ENCODE results near the gene MST1. TPM values are rescaled to one million over a fixed set of nuclear protein-coding genes. Genes with fewer than 3 reads are reported as not detected.

MST1 gene
- total and polyA plus RNA-seq, 2 of the 8 experiments (the other 6 are each of a cell fraction or from before 2014, with no cell fraction given), result 6.2 to 9.5 TPM

DNA sequence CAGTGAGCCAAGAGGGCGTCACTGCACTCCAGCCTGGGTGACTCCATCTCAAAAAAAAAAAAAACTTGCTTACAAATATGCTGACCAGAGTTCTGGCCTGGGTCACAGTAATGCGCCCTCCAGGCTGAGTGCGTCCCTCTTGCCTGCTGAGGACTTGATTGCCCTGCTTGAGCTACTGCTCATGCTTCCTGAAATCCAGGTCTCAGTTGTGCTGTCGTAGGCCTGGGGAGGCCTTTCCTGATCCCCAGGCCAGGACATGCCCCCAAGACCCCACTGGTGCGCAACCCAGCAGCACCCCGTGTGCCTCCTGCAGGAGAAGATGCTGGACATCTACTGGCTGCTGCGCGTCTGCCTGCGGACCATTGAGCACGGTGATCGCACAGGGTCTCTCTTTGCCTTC lies 22.9 kb upstream of the MST1 start:
- TF ChIP-seq EP300 (IDR thresholded peaks at IDR 0.05; ENCODE audit: borderline replicate concordance in 1 of 2, low read depth in 2 of 2, low read length in 2 of 2) (no peak), TAF1 (IDR thresholded peaks at IDR 0.05; ENCODE audit: low read depth, low read length) (no peak), BCL11A (IDR thresholded peaks at IDR 0.05; ENCODE audit: low read depth in 2 of 2, low read length in 2 of 2) (no peak), EGR1 (IDR thresholded peaks at IDR 0.05; ENCODE audit: borderline replicate concordance, low read depth, low read length) (no peak), EZH2 (IDR thresholded peaks at IDR 0.05; ENCODE audit: low read depth, low read length, severe bottlenecking) (no peak), CBX5 (IDR thresholded peaks at IDR 0.05; ENCODE audit: low read depth, low read length) (no peak)
- H3K4me3 ChIP-seq (ENCODE audit: extremely low read depth in 1 of 4, insufficient read depth in 2 of 4, low read depth in 3 of 4, low read length in 4 of 4), result no peak overlapping the region
- FAIRE-seq, result no peak
- H3K23me2 ChIP-seq (ENCODE audit: low read depth, low read length), result no peaks in the 10 kb centered on the region; the same call in 1 of the 2 replicates
- no peak overlapping the region for H2AFZ ChIP-seq (ENCODE audit: low read length)
- H2BK120ac ChIP-seq (replicated peaks; ENCODE audit: low read depth, low read length), result no peak overlapping the region
- no peak overlapping the region for H3K18ac ChIP-seq (ENCODE audit: extremely low read depth, low read length)
- H3K27ac ChIP-seq (ENCODE audit: low read depth, low read length), result no peak overlapping the region
- H3K9ac ChIP-seq (replicated peaks in 1 of 4; ENCODE audit: extremely low read depth in 1 of 4, low read depth in 3 of 4, low read length in 3 of 4), result no peak overlapping the region
- H4K5ac ChIP-seq (ENCODE audit: insufficient read length, low read depth, low read length), result no peak overlapping the region
- peaks cover 0 to 4% of the 10 kb centered on the region in 2 experiments for H4K20me1 ChIP-seq (replicated peaks in 1 of 2; ENCODE audit: control insufficient read depth in 1 of 2, insufficient read depth in 2 of 2, low read length in 2 of 2)
- no peak overlapping the region for H2BK20ac ChIP-seq (ENCODE audit: low read length)
- 91% methylated on average over 11 of the region's 11 CpGs; no CpG with 5 or more reads in 1 of the 2 experiments for WGBS, 2 experiments (ENCODE audit: extremely low coverage in 1 of 2, insufficient coverage in 1 of 2, insufficient read length in 1 of 2, insufficient replicate concordance in 2 of 2, low coverage in 1 of 2, low lambda C conversion rate in 2 of 2, missing lambda C conversion rate in 1 of 2)
- H3K9me3 ChIP-seq (ENCODE audit: insufficient read depth in 2 of 2, low read depth in 1 of 2, low read length in 1 of 2), result no peaks in the 10 kb centered on the region
- no peak overlapping the region for H4K8ac ChIP-seq (ENCODE audit: extremely low read depth, insufficient read depth, low read length)
- no peak for DNase-seq (ENCODE audit: low read depth in 1 of 2, low spot score in 2 of 2)
- no peak overlapping the region for H2AK5ac ChIP-seq (ENCODE audit: low read depth, low read length)
- H3K4me2 ChIP-seq (ENCODE audit: insufficient read depth in 1 of 2, low read depth in 2 of 2, low read length in 2 of 2), result no peak overlapping the region
- no peaks in the 10 kb centered on the region for H3K79me1 ChIP-seq (ENCODE audit: low read depth, low read length)
- H3K14ac ChIP-seq (ENCODE audit: insufficient read length), result no peak overlapping the region
- ChIA-PET CTCF (ENCODE audit: partially characterized antibody) (interaction anchor here (0.6 to 3.7 kb wide), 8 partner anchors 8 to 159 kb away, joined by 3 to 55 read pairs (median 4); no protein-coding TSS in a partner anchor), POLR2A (ENCODE audit: partially characterized antibody) (interaction anchor here (0.6 to 3.8 kb wide), 7 partner anchors 9 to 219 kb away, joined by 3 to 41 read pairs (median 6); partner anchors contain the start of genes AMIGO3 and GMPPB)
- H2BK5ac ChIP-seq (ENCODE audit: low read depth, low read length), result no peak overlapping the region
- no peak overlapping the region for H3K56ac ChIP-seq (replicated peaks; ENCODE audit: insufficient read length, low read depth, low read length)
- no peaks in the 10 kb centered on the region; a peak in 1 of 8 replicates for H3K36me3 ChIP-seq (ENCODE audit: control insufficient read depth in 2 of 4, insufficient read depth in 4 of 4, low read length in 3 of 4)
- H3K4ac ChIP-seq (replicated peaks; ENCODE audit: insufficient read length, low read depth, low read length), result no peak overlapping the region
- no peaks in the 10 kb centered on the region for H3K27me3 ChIP-seq (replicated peaks in 1 of 4; ENCODE audit: control insufficient read depth in 3 of 4, extremely low read depth in 1 of 4, insufficient read depth in 3 of 4, low read length in 3 of 4)
- H4K91ac ChIP-seq (replicated peaks; ENCODE audit: insufficient read length, low read length), result no peak overlapping the region
- H3K79me2 ChIP-seq (ENCODE audit: control insufficient read depth in 1 of 2, insufficient read depth in 2 of 2, low read length in 2 of 2), result no peaks in the 10 kb centered on the region
- no peak overlapping the region for H3K23ac ChIP-seq (ENCODE audit: insufficient read length)
- no peak overlapping the region for H2BK15ac ChIP-seq (ENCODE audit: low read length)
- peaks cover 0 to 3% (median 0%) of the 10 kb centered on the region in 4 experiments; a peak in 1 of 7 replicates for H3K4me1 ChIP-seq (replicated peaks in 1 of 4; ENCODE audit: control insufficient read depth in 3 of 4, insufficient read depth in 4 of 4, low read length in 3 of 4)
- no peak overlapping the region for H2BK12ac ChIP-seq (ENCODE audit: low read depth, low read length)
